ENCODE data around the gene ELOVL4.

DNA sequence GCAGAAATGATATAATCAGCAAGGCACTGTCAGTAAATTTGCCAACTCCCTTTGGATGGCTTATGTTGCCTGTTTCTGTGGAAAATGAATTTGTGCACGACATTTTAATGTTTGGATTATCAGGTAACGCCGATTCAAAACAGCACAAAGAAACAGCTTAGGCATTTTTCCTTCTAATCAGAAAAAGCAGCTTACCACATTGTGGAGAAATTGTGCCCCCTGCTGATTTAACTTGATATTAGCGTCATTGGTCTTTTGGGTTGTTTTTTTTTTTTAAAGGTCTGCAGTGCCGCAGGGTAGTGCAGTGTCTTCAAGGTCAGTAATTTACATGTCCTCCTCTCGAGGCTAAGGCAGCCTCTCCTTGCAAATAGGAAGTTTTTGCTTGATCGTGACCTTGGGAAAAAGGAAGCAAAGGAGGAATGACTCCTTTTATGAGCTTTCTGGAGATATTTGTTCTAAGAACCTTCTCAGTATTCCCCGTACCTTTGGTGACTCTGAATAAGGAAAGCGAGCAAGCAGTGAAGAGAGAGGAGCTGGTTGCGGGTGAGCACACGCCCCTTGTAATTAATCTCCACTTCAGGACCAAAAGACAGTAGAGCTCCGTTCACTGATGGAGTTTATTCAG is 79.1 kb downstream of the ELOVL4 start:
- TF ChIP-seq POLR2A (IDR thresholded peaks at IDR 0.05; ENCODE audit: low read depth, low read length) (no peak), TAF1 (IDR thresholded peaks at IDR 0.05; ENCODE audit: borderline replicate concordance, low read depth, low read length) (no peak), POLR2AphosphoS5 (IDR thresholded peaks at IDR 0.05; ENCODE audit: low read depth, low read length) (no peak)

All from GM12892 (cell line).